B cell (primary cell): ENCODE data around the gene MRGPRX4.

Experiments
- CTCF ChIP-seq: fragments of 200-600 bp; IDR thresholded peaks from one replicate; pipeline ENCODE4 v1.8.0; 2022; ENCODE audit warnings: antibody characterized with exemption, mild to moderate bottlenecking
- EZH2 ChIP-seq: IDR thresholded peaks from 2 replicates; pipeline ENCODE4 v1.6.1; 2012; ENCODE audit warnings: borderline replicate concordance, low read depth, mild to moderate bottlenecking, moderate library complexity, low read length; ENCODE audit not compliant: insufficient read depth, poor library complexity, severe bottlenecking

DNA sequence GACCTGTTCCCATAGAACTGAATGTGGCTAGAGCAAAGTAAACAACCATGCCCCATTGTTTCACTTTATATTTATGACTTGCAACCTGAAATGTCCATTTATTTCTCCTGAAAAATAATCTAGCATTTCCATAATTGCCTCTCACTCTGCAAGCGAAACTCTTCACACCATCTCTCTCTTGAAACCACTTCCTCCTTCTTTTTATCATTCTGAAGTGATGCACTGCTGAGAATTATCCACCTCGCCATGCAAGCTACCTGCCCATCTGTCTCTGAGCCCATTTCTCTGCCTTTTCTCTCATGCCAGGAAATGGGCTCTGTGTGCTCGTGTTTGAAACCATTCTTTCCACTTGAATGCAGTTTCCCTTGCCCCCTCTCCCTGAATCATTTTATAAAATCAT lies 26.8 kb upstream of the MRGPRX4 start:
- no peak for TF ChIP-seq CTCF
- no peak for TF ChIP-seq EZH2
